Karpas-422 (cell line): ENCODE results near the gene MARK3. TPM values are rescaled to one million over a fixed set of nuclear protein-coding genes. Genes with fewer than 3 reads are reported as not detected.

ENCODE experiments used
- DNase-seq: peaks from one replicate; pipeline ENCODE4 v3.0.0-alpha.2; 2015
- H2AFZ ChIP-seq: fragments of 200-600 bp; sonication (generic); 2 replicates; pipeline ENCODE4 v1.6.1; 2014; ENCODE audit warnings: antibody characterized with exemption, low read length, mixed read lengths
- H3K27ac ChIP-seq: fragments of 200-600 bp; sonication (generic); 2 replicates; pipeline ENCODE4 v1.5.1; 2014; ENCODE audit warnings: mild to moderate bottlenecking, low read length, moderate library complexity
- H3K27me3 ChIP-seq: fragments of 200-600 bp; sonication (generic); 2 replicates; pipeline ENCODE4 v1.6.1; 2014; ENCODE audit warnings: low read length, mixed read lengths
- H3K36me3 ChIP-seq: fragments of 200-600 bp; sonication (generic); 2 replicates; pipeline ENCODE4 v1.6.1; 2014; ENCODE audit warnings: low read length, mixed read lengths; ENCODE audit not compliant: insufficient read depth
- H3K4me1 ChIP-seq: fragments of 200-600 bp; sonication (generic); 2 replicates; pipeline ENCODE4 v1.6.1; 2014; ENCODE audit warnings: mild to moderate bottlenecking, low read length, mixed read lengths
- H3K4me2 ChIP-seq: fragments of 200-600 bp; sonication (generic); 2 replicates; pipeline ENCODE4 v1.6.1; 2014; ENCODE audit warnings: low read length, low read depth, mild to moderate bottlenecking; ENCODE audit not compliant: poor library complexity, severe bottlenecking
- H3K4me3 ChIP-seq: fragments of 200-600 bp; sonication (generic); 2 replicates; pipeline ENCODE4 v1.5.1; 2014; ENCODE audit warnings: mild to moderate bottlenecking, antibody characterized with exemption, low read length, mixed read lengths
- H3K79me2 ChIP-seq: fragments of 200-600 bp; sonication (generic); 2 replicates; pipeline ENCODE4 v1.6.1; 2014; ENCODE audit warnings: mild to moderate bottlenecking, low read length, mixed read lengths
- H3K9ac ChIP-seq: fragments of 200-600 bp; sonication (generic); 2 replicates; pipeline ENCODE4 v1.6.0; 2014; ENCODE audit warnings: low read length
- H3K9me2 ChIP-seq: fragments of 200-600 bp; sonication (generic), shearing (Covaris generic); replicated peaks from 2 replicates; pipeline ENCODE4 v1.6.0; 2014; ENCODE audit warnings: mild to moderate bottlenecking, low read length, moderate library complexity; ENCODE audit not compliant: insufficient read depth
- H3K9me3 ChIP-seq: fragments of 300-700, 200-600 bp; sonication (generic); 2 replicates; pipeline ENCODE4 v1.6.1; 2014; ENCODE audit warnings: low read length, mixed read lengths
- H4K20me1 ChIP-seq: fragments of 200-600 bp; sonication (generic); 2 replicates; pipeline ENCODE4 v1.6.1; 2014; ENCODE audit warnings: mild to moderate bottlenecking, antibody characterized with exemption, low read length, low read depth; ENCODE audit not compliant: insufficient read depth
- total RNA-seq: library from RNA; depleted of rRNA; stranded (reverse); fragments of >200 nt; shearing (Covaris generic); gene quantifications from 2 replicates; pipeline ENCODE4 v1.2.3, GENCODE V29; 2014; ENCODE audit warnings: low replicate concordance

MARK3 gene
- total RNA-seq, 1 experiment from 2014 or later: 113 TPM

GRCh38 chr14:103489621-103490020 lies 104.4 kb downstream of the MARK3 start:
- no peaks in the 10 kb centered on the region for H4K20me1 ChIP-seq
- H3K79me2 ChIP-seq: no peaks in the 10 kb centered on the region
- H3K4me1 ChIP-seq: no peaks in the 10 kb centered on the region
- H3K4me3 ChIP-seq: no peak overlapping the region
- no peaks in the 10 kb centered on the region for H3K27me3 ChIP-seq
- no peak overlapping the region for H2AFZ ChIP-seq
- H3K27ac ChIP-seq: no peak overlapping the region
- no peak for DNase-seq
- H3K36me3 ChIP-seq: peaks cover 28% of the 10 kb centered on the region; the same call in 1 of the 2 replicates
- H3K9me2 ChIP-seq: no peaks in the 10 kb centered on the region
- H3K4me2 ChIP-seq: no peak overlapping the region
- H3K9me3 ChIP-seq: no peaks in the 10 kb centered on the region
- no peak overlapping the region for H3K9ac ChIP-seq

- Histone ChIP-seq H3K9me2 (no peaks in the 10 kb centered on the region), H3K9ac (no peak overlapping the region), H3K4me1 (no peaks in the 10 kb centered on the region), H3K4me2 (no peak overlapping the region), H3K27ac (no peak overlapping the region), H2AFZ (no peak overlapping the region), H3K9me3 (no peaks in the 10 kb centered on the region), H3K79me2 (no peaks in the 10 kb centered on the region), H3K27me3 (no peaks in the 10 kb centered on the region), H4K20me1 (no peaks in the 10 kb centered on the region), H3K36me3 (peaks cover 37% of the 10 kb centered on the region; the same call in 1 of the 2 replicates), H3K4me3 (no peak overlapping the region)
- DNase-seq: no peak
These were observed 106.5 kb downstream of the MARK3 start for GRCh38 chr14:103491691-103492090.

- Histone ChIP-seq H3K9ac (no peak overlapping the region), H3K79me2 (no peaks in the 10 kb centered on the region), H3K4me3 (no peak overlapping the region), H3K4me2 (no peak overlapping the region), H3K27ac (no peak overlapping the region), H4K20me1 (no peaks in the 10 kb centered on the region), H3K9me2 (no peaks in the 10 kb centered on the region), H3K36me3 (peaks cover 40% of the 10 kb centered on the region; the same call in 1 of the 2 replicates), H3K27me3 (no peaks in the 10 kb centered on the region), H3K4me1 (no peaks in the 10 kb centered on the region), H2AFZ (no peak overlapping the region), H3K9me3 (no peaks in the 10 kb centered on the region)
- no peak for DNase-seq
These were observed 107.1 kb downstream of the MARK3 start for GRCh38 chr14:103492156-103492925.

GRCh38 chr14:103495854-103496253 lies 110.6 kb downstream of the MARK3 start:
- Histone ChIP-seq H3K4me1 (peaks cover 3% of the 10 kb centered on the region; the same call in 1 of the 2 replicates), H3K9me3 (no peaks in the 10 kb centered on the region), H3K9me2 (no peaks in the 10 kb centered on the region), H3K27ac (no peak overlapping the region), H3K27me3 (no peaks in the 10 kb centered on the region), H4K20me1 (no peaks in the 10 kb centered on the region), H2AFZ (no peak overlapping the region), H3K79me2 (peaks cover 10% of the 10 kb centered on the region), H3K4me3 (no peak overlapping the region), H3K4me2 (no peak overlapping the region), H3K36me3 (peaks cover 43% of the 10 kb centered on the region; the same call in 1 of the 2 replicates), H3K9ac (no peak overlapping the region)
- DNase-seq: no peak

- no peaks in the 10 kb centered on the region for H3K27me3 ChIP-seq
- no peak overlapping the region for H3K27ac ChIP-seq
- H3K4me1 ChIP-seq: peaks cover 3% of the 10 kb centered on the region; the same call in 1 of the 2 replicates
- no peak overlapping the region for H3K9ac ChIP-seq
- no peaks in the 10 kb centered on the region for H4K20me1 ChIP-seq
- H3K36me3 ChIP-seq: peaks cover 45% of the 10 kb centered on the region; the same call in 1 of the 2 replicates
- DNase-seq: no peak
- peaks cover 20% of the 10 kb centered on the region for H3K79me2 ChIP-seq
- no peaks in the 10 kb centered on the region for H3K9me3 ChIP-seq
- H3K4me3 ChIP-seq: no peak overlapping the region
- no peak overlapping the region for H3K4me2 ChIP-seq
- no peak overlapping the region for H2AFZ ChIP-seq
- H3K9me2 ChIP-seq: no peaks in the 10 kb centered on the region
These were observed 111.6 kb downstream of the MARK3 start for GRCh38 chr14:103496776-103497175.

GRCh38 chr14:103499709-103500108 lies 114.5 kb downstream of the MARK3 start:
- H3K4me3 ChIP-seq: no peak overlapping the region
- peak; percentile 48 for DNase-seq
- no peaks in the 10 kb centered on the region for H3K9me3 ChIP-seq
- H3K9ac ChIP-seq: no peak overlapping the region
- H3K4me1 ChIP-seq: peaks cover 3% of the 10 kb centered on the region; the same call in 1 of the 2 replicates
- H3K27ac ChIP-seq: no peak overlapping the region
- H3K9me2 ChIP-seq: no peaks in the 10 kb centered on the region
- no peak overlapping the region for H2AFZ ChIP-seq
- no peak overlapping the region for H3K4me2 ChIP-seq
- no peaks in the 10 kb centered on the region for H4K20me1 ChIP-seq
- peaks cover 24% of the 10 kb centered on the region for H3K79me2 ChIP-seq
- no peaks in the 10 kb centered on the region for H3K27me3 ChIP-seq
- peaks cover 56% of the 10 kb centered on the region for H3K36me3 ChIP-seq

GRCh38 chr14:103500148-103500990 lies 115.2 kb downstream of the MARK3 start:
- H3K9me2 ChIP-seq: no peaks in the 10 kb centered on the region
- H3K4me2 ChIP-seq: no peak overlapping the region
- H3K27ac ChIP-seq: no peak overlapping the region
- no peaks in the 10 kb centered on the region for H3K27me3 ChIP-seq
- peaks cover 24% of the 10 kb centered on the region for H3K79me2 ChIP-seq
- peaks cover 3% of the 10 kb centered on the region; the same call in 1 of the 2 replicates for H3K4me1 ChIP-seq
- no peak overlapping the region for H2AFZ ChIP-seq
- H3K9ac ChIP-seq: no peak overlapping the region
- H3K9me3 ChIP-seq: no peaks in the 10 kb centered on the region
- H3K4me3 ChIP-seq: no peak overlapping the region
- no peaks in the 10 kb centered on the region for H4K20me1 ChIP-seq
- DNase-seq: peak; percentile 95
- H3K36me3 ChIP-seq: peaks cover 54% of the 10 kb centered on the region
